CD4-positive, alpha-beta memory T cell (primary cell): ENCODE data around the gene ACTN2. TPM values are rescaled to one million over a fixed set of nuclear protein-coding genes. Genes with fewer than 3 reads are reported as not detected.

Experiments
- CTCF ChIA-PET: fragments of 350-600 bp; sonication (Branson Sonifier 250); formaldehyde crosslinking; loops from one replicate; lab custom pipeline; 2021; ENCODE audit warnings: inconsistent platforms; ENCODE audit not compliant: partially characterized antibody; lab: Charles Lee
- POLR2A ChIA-PET: fragments of 350-600 bp; sonication (Branson Sonifier 250); formaldehyde crosslinking; loops from one replicate; lab custom pipeline; 2021; ENCODE audit not compliant: partially characterized antibody; lab: Charles Lee
- DNase-seq, 5 donors: peaks; one replicate each; pipeline versions ENCODE4 v3.0.0 to v3.0.0-alpha.2; 2020 to 2022; ENCODE audit warnings: mixed read lengths in 1 of 5
- H3K27ac ChIP-seq: one replicate; pipeline ENCODE4 v1.7.0; 2013; ENCODE audit warnings: low read depth, low read length
- H3K27me3 ChIP-seq: 2 replicates; pipeline ENCODE4 v1.7.0; 2013; ENCODE audit warnings: mild to moderate bottlenecking, low read length, moderate library complexity; ENCODE audit not compliant: insufficient read depth
- H3K36me3 ChIP-seq: 2 replicates; pipeline ENCODE4 v1.7.0; 2013; ENCODE audit warnings: mild to moderate bottlenecking, low read length, moderate library complexity; ENCODE audit not compliant: insufficient read depth
- H3K4me1 ChIP-seq: 2 replicates; pipeline ENCODE4 v1.7.0; 2013; ENCODE audit warnings: mild to moderate bottlenecking, low read length, moderate library complexity; ENCODE audit not compliant: insufficient read depth
- H3K4me3 ChIP-seq, 2 donors: one replicate each; pipeline ENCODE4 v1.7.0; 2013; ENCODE audit warnings: low read length in 2 of 2, mild to moderate bottlenecking in 1 of 2
- H3K9me3 ChIP-seq, 2 donors: one replicate each; pipeline ENCODE4 v1.7.0; 2013; ENCODE audit warnings: low read length in 2 of 2, control low read depth in 1 of 2; ENCODE audit not compliant: control insufficient read depth in 1 of 2
- H3K27ac Mint-ChIP-seq, 7 donors: one replicate each; pipeline ENCODE4 v1.8.0; 2020 to 2021; ENCODE audit warnings: mixed read lengths in 7 of 7, mild to moderate bottlenecking in 6 of 7, inconsistent platforms in 3 of 7, moderate library complexity in 3 of 7
- H3K27me3 Mint-ChIP-seq, 2 donors: one replicate each; pipeline ENCODE4 v1.8.0; 2020 to 2021; ENCODE audit warnings: mixed read lengths in 2 of 2
- H3K36me3 Mint-ChIP-seq, 2 donors: one replicate each; pipeline ENCODE4 v1.8.0; 2020 to 2021; ENCODE audit warnings: mixed read lengths in 2 of 2, inconsistent platforms in 1 of 2, mild to moderate bottlenecking in 1 of 2
- H3K4me1 Mint-ChIP-seq, 4 donors: one replicate each; pipeline ENCODE4 v1.8.0; 2020 to 2021; ENCODE audit warnings: mixed read lengths in 4 of 4, mild to moderate bottlenecking in 1 of 4
- H3K4me3 Mint-ChIP-seq, 8 donors: one replicate each; pipeline ENCODE4 v1.8.0; 2020 to 2021; ENCODE audit warnings: mixed read lengths in 8 of 8, mild to moderate bottlenecking in 7 of 8, moderate library complexity in 6 of 8, inconsistent platforms in 3 of 8
- H3K9me3 Mint-ChIP-seq, 8 donors: one replicate each; pipeline ENCODE4 v1.8.0; 2020 to 2021; ENCODE audit warnings: mixed read lengths in 8 of 8, mild to moderate bottlenecking in 5 of 8, inconsistent platforms in 3 of 8, moderate library complexity in 1 of 8
- intact Hi-C: fragments of 100-400 bp; cut with micrococcal nuclease; formaldehyde crosslinking; loops from one replicate; pipeline ENCODE4 v1.15.1; 2023
- polyA plus RNA-seq, 2 donors: library from polyadenylated mRNA; unstranded; fragments of 300-500 nt; fragmentation: Illumina TruSeq; gene quantifications; one replicate each; pipeline ENCODE4 v1.2.3, GENCODE V29; 2021
- total RNA-seq, 2 experiments: library from RNA; stranded (reverse); gene quantifications; one replicate each; pipeline ENCODE4 v1.2.3, GENCODE V29; 2021

The ACTN2 gene
- total and polyA plus RNA-seq, 4 experiments from 2014 or later, result not detected

- intact Hi-C loops, result no loop called here
These were observed 62.1 kb downstream of the ACTN2 start for GRCh38 chr1:236748268-236748870.

DNA sequence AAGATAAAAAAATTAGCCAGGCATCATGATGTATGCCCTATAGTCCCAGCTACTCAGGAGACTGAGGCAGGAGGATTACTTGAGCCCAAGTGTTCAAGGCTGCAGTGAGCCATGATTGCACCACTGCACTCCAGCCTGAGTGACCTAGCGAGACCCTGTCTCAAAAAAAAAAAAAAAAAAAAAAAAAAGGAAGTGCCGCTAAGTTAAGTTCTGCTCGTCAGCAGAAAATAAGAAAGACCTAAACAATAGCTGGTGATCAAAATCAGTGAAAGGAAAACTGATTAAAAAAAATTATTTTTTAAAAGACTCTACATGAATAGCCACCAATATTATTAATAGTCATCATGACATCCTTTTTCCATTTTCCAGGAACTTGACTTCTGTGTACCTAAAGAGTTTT is 64.6 kb downstream of the ACTN2 start:
- intact Hi-C loops, result loop anchor here (10.0 kb wide), 1 partner anchor 646 kb away; no protein-coding TSS in a partner anchor
- H3K4me3 Mint-ChIP-seq, result no peak overlapping the region

More at GRCh38 chr1:236748268-236748870, 62.1 kb downstream of the ACTN2 start:
- no peaks in the 10 kb centered on the region for H3K36me3 ChIP-seq
- H3K4me1 Mint-ChIP-seq, result no peaks in the 10 kb centered on the region
- H3K27ac Mint-ChIP-seq, result no peak overlapping the region
- peaks cover 18 to 19% of the 10 kb centered on the region in 2 donors for H3K27me3 Mint-ChIP-seq
- CTCF ChIA-PET, result interaction anchor here (0.8 kb wide), 2 partner anchors 11 kb away, joined by 3 read pairs; no protein-coding TSS in a partner anchor
- H3K27me3 ChIP-seq, result peaks cover 4% of the 10 kb centered on the region
- no peaks in the 10 kb centered on the region for H3K9me3 Mint-ChIP-seq
- no peak overlapping the region for H3K4me3 Mint-ChIP-seq
- H3K4me1 ChIP-seq, result no peaks in the 10 kb centered on the region
- POLR2A ChIA-PET, result no interaction called here
- no peaks in the 10 kb centered on the region for H3K36me3 Mint-ChIP-seq
- H3K4me3 ChIP-seq, result no peak overlapping the region
- H3K27ac ChIP-seq, result no peak overlapping the region
- no peak for DNase-seq
- no peaks in the 10 kb centered on the region for H3K9me3 ChIP-seq

DNA sequence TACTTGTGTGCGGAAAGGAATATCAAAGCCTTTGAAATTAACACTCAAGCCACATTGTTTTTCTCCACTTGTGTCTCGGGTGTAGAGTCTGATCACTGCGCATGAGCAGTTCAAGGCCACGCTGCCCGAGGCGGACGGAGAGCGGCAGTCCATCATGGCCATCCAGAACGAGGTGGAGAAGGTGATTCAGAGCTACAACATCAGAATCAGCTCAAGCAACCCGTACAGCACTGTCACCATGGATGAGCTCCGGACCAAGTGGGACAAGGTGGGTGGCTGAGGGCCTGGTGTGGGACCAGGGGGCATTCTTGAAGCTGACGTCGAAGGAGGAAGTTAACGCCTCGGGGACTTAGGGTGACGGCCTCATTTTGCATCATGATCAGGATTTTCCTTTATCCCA is 65.1 kb downstream of the ACTN2 start:
- ChIA-PET CTCF (interaction anchor here (2.1 kb wide), 1 partner anchor 8 kb away, joined by 10 read pairs; no protein-coding TSS in a partner anchor), POLR2A (no interaction called here)
- Mint-ChIP-seq H3K36me3 (no peaks in the 10 kb centered on the region), H3K9me3 (no peaks in the 10 kb centered on the region), H3K27ac (no peak overlapping the region), H3K4me3 (no peak overlapping the region), H3K4me1 (no peaks in the 10 kb centered on the region), H3K27me3 (peaks cover 15 to 16% of the 10 kb centered on the region in 2 donors)
- no peak overlapping the region for H3K4me3 ChIP-seq
- peaks cover 4% of the 10 kb centered on the region for H3K27me3 ChIP-seq
- no peaks in the 10 kb centered on the region for H3K4me1 ChIP-seq
- DNase-seq, result no peak
- intact Hi-C loops, result loop anchor here (10.0 kb wide), 1 partner anchor 647 kb away; no protein-coding TSS in a partner anchor
- H3K27ac ChIP-seq, result no peak overlapping the region
- H3K9me3 ChIP-seq, result no peaks in the 10 kb centered on the region
- H3K36me3 ChIP-seq, result no peaks in the 10 kb centered on the region

More for the DNA sequence above, 64.6 kb downstream of the ACTN2 start:
- no peak for DNase-seq
- CTCF ChIA-PET, result interaction anchor here (2.1 kb wide), 1 partner anchor 8 kb away, joined by 10 read pairs; no protein-coding TSS in a partner anchor
- POLR2A ChIA-PET, result no interaction called here
- Mint-ChIP-seq H3K9me3 (no peaks in the 10 kb centered on the region), H3K27ac (no peak overlapping the region), H3K4me1 (no peaks in the 10 kb centered on the region), H3K36me3 (no peaks in the 10 kb centered on the region), H3K27me3 (peaks cover 15 to 16% of the 10 kb centered on the region in 2 donors)
- no peaks in the 10 kb centered on the region for H3K36me3 ChIP-seq
- no peaks in the 10 kb centered on the region for H3K4me1 ChIP-seq
- no peak overlapping the region for H3K27ac ChIP-seq
- no peak overlapping the region for H3K4me3 ChIP-seq
- H3K9me3 ChIP-seq, result no peaks in the 10 kb centered on the region
- H3K27me3 ChIP-seq, result peaks cover 4% of the 10 kb centered on the region

- POLR2A ChIA-PET, result no interaction called here
- no peaks in the 10 kb centered on the region for H3K4me1 ChIP-seq
- Mint-ChIP-seq H3K4me3 (no peak overlapping the region), H3K36me3 (no peaks in the 10 kb centered on the region), H3K27me3 (peaks cover 14 to 15% of the 10 kb centered on the region in 2 donors), H3K27ac (no peak overlapping the region), H3K9me3 (no peaks in the 10 kb centered on the region), H3K4me1 (no peaks in the 10 kb centered on the region)
- H3K36me3 ChIP-seq, result no peaks in the 10 kb centered on the region
- CTCF ChIA-PET, result interaction anchor here (0.6 kb wide), 1 partner anchor 18 kb away, joined by 3 read pairs; no protein-coding TSS in a partner anchor
- H3K9me3 ChIP-seq, result no peaks in the 10 kb centered on the region
- intact Hi-C loops, result loop anchor here (10.0 kb wide), 1 partner anchor 647 kb away; no protein-coding TSS in a partner anchor
- peaks cover 4% of the 10 kb centered on the region for H3K27me3 ChIP-seq
- H3K4me3 ChIP-seq, result no peak overlapping the region
- DNase-seq, result no peak
- no peak overlapping the region for H3K27ac ChIP-seq
These were observed 65.6 kb downstream of the ACTN2 start for GRCh38 chr1:236751935-236752334.

GRCh38 chr1:236753516-236753915 is 67.2 kb downstream of the ACTN2 start:
- Histone ChIP-seq H3K4me3 (no peak overlapping the region), H3K27ac (no peak overlapping the region), H3K4me1 (no peaks in the 10 kb centered on the region), H3K36me3 (no peaks in the 10 kb centered on the region), H3K27me3 (no peaks in the 10 kb centered on the region), H3K9me3 (no peaks in the 10 kb centered on the region)
- no peaks in the 10 kb centered on the region for H3K9me3 Mint-ChIP-seq
- CTCF ChIA-PET, result no interaction called here
- no peak overlapping the region for H3K4me3 Mint-ChIP-seq
- intact Hi-C loops, result loop anchor here (10.0 kb wide), 1 partner anchor 649 kb away; no protein-coding TSS in a partner anchor
- no peak overlapping the region for H3K27ac Mint-ChIP-seq
- H3K4me1 Mint-ChIP-seq, result no peaks in the 10 kb centered on the region
- POLR2A ChIA-PET, result no interaction called here
- no peaks in the 10 kb centered on the region for H3K36me3 Mint-ChIP-seq
- H3K27me3 Mint-ChIP-seq, result peaks cover 7 to 11% of the 10 kb centered on the region in 2 donors
- no peak for DNase-seq

DNA sequence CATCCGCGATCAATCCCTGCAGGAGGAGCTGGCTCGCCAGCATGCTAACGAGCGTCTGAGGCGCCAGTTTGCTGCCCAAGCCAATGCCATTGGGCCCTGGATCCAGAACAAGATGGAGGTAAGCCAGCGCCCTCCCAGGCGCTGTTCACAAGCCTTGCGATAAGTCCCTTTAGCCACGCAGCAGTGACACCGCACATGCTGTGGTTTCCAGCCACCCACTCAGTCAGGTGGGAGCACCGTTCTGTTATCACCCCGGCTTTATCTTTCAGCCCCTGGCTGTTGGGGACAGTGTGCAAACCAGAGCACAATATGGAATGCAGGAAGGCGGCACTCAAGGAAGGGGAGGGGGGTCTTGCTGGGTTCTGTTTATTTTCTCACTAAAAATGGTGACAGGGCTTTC is 67.7 kb downstream of the ACTN2 start:
- H3K27me3 Mint-ChIP-seq, result peaks cover 7 to 10% of the 10 kb centered on the region in 2 donors
- H3K4me1 Mint-ChIP-seq, result no peaks in the 10 kb centered on the region
- intact Hi-C loops, result loop anchor here (10.0 kb wide), 1 partner anchor 649 kb away; no protein-coding TSS in a partner anchor
- H3K4me3 Mint-ChIP-seq, result no peak overlapping the region
- no peaks in the 10 kb centered on the region for H3K9me3 Mint-ChIP-seq
- no peaks in the 10 kb centered on the region for H3K36me3 ChIP-seq
- H3K4me3 ChIP-seq, result no peak overlapping the region
- H3K4me1 ChIP-seq, result no peaks in the 10 kb centered on the region
- H3K27ac ChIP-seq, result no peak overlapping the region
- no peaks in the 10 kb centered on the region for H3K36me3 Mint-ChIP-seq
- ChIA-PET POLR2A (no interaction called here), CTCF (no interaction called here)
- H3K27me3 ChIP-seq, result no peaks in the 10 kb centered on the region
- no peak for DNase-seq
- no peaks in the 10 kb centered on the region for H3K9me3 ChIP-seq
- no peak overlapping the region for H3K27ac Mint-ChIP-seq

GRCh38 chr1:236754525-236755210 is 68.4 kb downstream of the ACTN2 start:
- intact Hi-C loops, result loop anchor here (10.0 kb wide), 1 partner anchor 650 kb away; no protein-coding TSS in a partner anchor
- Mint-ChIP-seq H3K36me3 (no peaks in the 10 kb centered on the region), H3K4me1 (peaks cover 0 to 2% (median under 1%) of the 10 kb centered on the region in 4 donors), H3K27ac (no peak overlapping the region), H3K27me3 (peaks cover 7 to 9% of the 10 kb centered on the region in 2 donors), H3K9me3 (no peaks in the 10 kb centered on the region), H3K4me3 (no peak overlapping the region)
- Histone ChIP-seq H3K9me3 (no peaks in the 10 kb centered on the region), H3K36me3 (no peaks in the 10 kb centered on the region), H3K27ac (no peak overlapping the region), H3K27me3 (no peaks in the 10 kb centered on the region), H3K4me1 (no peaks in the 10 kb centered on the region), H3K4me3 (no peak overlapping the region)
- no peak for DNase-seq
- POLR2A ChIA-PET, result no interaction called here
- CTCF ChIA-PET, result no interaction called here
